SU-DHL-6 (cell line): ENCODE data around the gene CDK5RAP2.

ENCODE experiments used
- H2AFZ ChIP-seq: fragments of 200-600 bp; sonication (generic); 2 replicates; pipeline ENCODE4 v1.6.1; 2014; ENCODE audit warnings: low read depth, mild to moderate bottlenecking, moderate library complexity, mixed read lengths, antibody characterized with exemption, low read length; ENCODE audit not compliant: severe bottlenecking
- H3F3A ChIP-seq: fragments of 200-600 bp; shearing (Covaris generic); 2 replicates; pipeline ENCODE4 v1.6.0; 2016; ENCODE audit warnings: antibody characterized with exemption, mild to moderate bottlenecking; ENCODE audit not compliant: insufficient read depth
- H3K27ac ChIP-seq: fragments of 200-600 bp; sonication (generic); 2 replicates; pipeline ENCODE4 v1.5.1; 2016; ENCODE audit warnings: low read depth, mild to moderate bottlenecking, low read length, moderate library complexity, mixed read lengths
- H3K27me3 ChIP-seq: fragments of 200-600 bp; sonication (generic), shearing (Covaris generic); 2 replicates; pipeline ENCODE4 v1.6.0; 2014; ENCODE audit warnings: mild to moderate bottlenecking, low read length
- H3K36me3 ChIP-seq: fragments of 200-600 bp; sonication (generic); 2 replicates; pipeline ENCODE4 v1.6.1; 2014; ENCODE audit warnings: mild to moderate bottlenecking, low read length, mixed read lengths
- H3K4me2 ChIP-seq: fragments of 300-600, 200-600 bp; shearing (Covaris generic), sonication (generic); 2 replicates; pipeline ENCODE4 v1.6.0; 2014; ENCODE audit warnings: low read length, low read depth, mild to moderate bottlenecking; ENCODE audit not compliant: poor library complexity, severe bottlenecking
- H3K4me3 ChIP-seq: fragments of 200-600 bp; sonication (generic); 2 replicates; pipeline ENCODE4 v1.5.1; 2014; ENCODE audit warnings: antibody characterized with exemption, low read length, mild to moderate bottlenecking, mixed read lengths; ENCODE audit not compliant: insufficient read depth, poor library complexity, severe bottlenecking
- H3K79me2 ChIP-seq: fragments of 200-600 bp; sonication (generic); 2 replicates; pipeline ENCODE4 v1.6.1; 2014; ENCODE audit warnings: mild to moderate bottlenecking, low read length, moderate library complexity; ENCODE audit not compliant: insufficient read depth
- H3K9ac ChIP-seq: fragments of 200-600 bp; sonication (generic); 2 replicates; pipeline ENCODE4 v1.7.0; 2014; ENCODE audit warnings: mild to moderate bottlenecking, low read length
- H3K9me2 ChIP-seq: fragments of 200-600 bp; sonication (generic); replicated peaks from 2 replicates; pipeline ENCODE4 v1.6.1; 2014; ENCODE audit warnings: low read length; ENCODE audit not compliant: insufficient read depth
- H3K9me3 ChIP-seq: fragments of 200-600 bp; sonication (generic); 2 replicates; pipeline ENCODE4 v1.6.1; 2014; ENCODE audit warnings: low read length, mixed read lengths; ENCODE audit not compliant: insufficient read depth
- H4K20me1 ChIP-seq: fragments of 200-600 bp; sonication (generic); 2 replicates; pipeline ENCODE4 v1.6.1; 2014; ENCODE audit warnings: low read depth, mild to moderate bottlenecking, antibody characterized with exemption, low read length, moderate library complexity, mixed read lengths
- CTCF ChIP-seq: fragments of 200-600 bp; sonication (generic); IDR thresholded peaks from one replicate; pipeline ENCODE4 v1.5.1; 2017; ENCODE audit warnings: antibody characterized with exemption, mild to moderate bottlenecking, low read length, moderate library complexity; ENCODE audit not compliant: insufficient read depth, poor library complexity, severe bottlenecking
- EZH2phosphoT487 ChIP-seq: fragments of 200-600 bp; sonication (generic), shearing (Covaris generic); conservative IDR thresholded peaks from 2 replicates; pipeline ENCODE4 v1.6.1; 2018; ENCODE audit warnings: mild to moderate bottlenecking, antibody characterized with exemption, low read length, moderate library complexity, mixed read lengths

Gene CDK5RAP2

GRCh38 chr9:120389867-120390266, 190.1 kb downstream of the CDK5RAP2 start:
- H3K9me2 ChIP-seq = no peaks in the 10 kb centered on the region
- no peak overlapping the region for H3K9ac ChIP-seq
- H4K20me1 ChIP-seq = no peaks in the 10 kb centered on the region
- H3K4me3 ChIP-seq = no peak overlapping the region
- no peaks in the 10 kb centered on the region for H3K27me3 ChIP-seq
- peaks cover 6% of the 10 kb centered on the region; the same call in 1 of the 2 replicates for H3K36me3 ChIP-seq
- H3K27ac ChIP-seq = no peak overlapping the region
- no peaks in the 10 kb centered on the region for H3K9me3 ChIP-seq
- H2AFZ ChIP-seq = no peak overlapping the region
- no peaks in the 10 kb centered on the region for H3F3A ChIP-seq
- no peaks in the 10 kb centered on the region for H3K79me2 ChIP-seq
- TF ChIP-seq EZH2phosphoT487 = no peak
- TF ChIP-seq CTCF = no peak
- H3K4me2 ChIP-seq = no peak overlapping the region

GRCh38 chr9:120389300-120389699, 190.7 kb downstream of the CDK5RAP2 start:
- TF ChIP-seq EZH2phosphoT487 (no peak), CTCF (no peak)
- no peak overlapping the region for H3K4me2 ChIP-seq

GRCh38 chr9:120388003-120388855, 191.7 kb downstream of the CDK5RAP2 start:
- Histone ChIP-seq H2AFZ (no peak overlapping the region), H4K20me1 (no peaks in the 10 kb centered on the region), H3K9ac (no peak overlapping the region), H3K27ac (no peak overlapping the region), H3K9me3 (no peaks in the 10 kb centered on the region), H3K36me3 (no peaks in the 10 kb centered on the region; the same call in 1 of the 2 replicates), H3K27me3 (no peaks in the 10 kb centered on the region), H3K79me2 (no peaks in the 10 kb centered on the region), H3K4me2 (no peak overlapping the region), H3K4me3 (no peak overlapping the region), H3K9me2 (no peaks in the 10 kb centered on the region), H3F3A (no peaks in the 10 kb centered on the region)
- no peak for TF ChIP-seq CTCF

More at GRCh38 chr9:120389300-120389699, 190.7 kb downstream of the CDK5RAP2 start:
- no peak overlapping the region for H3K27ac ChIP-seq
- no peaks in the 10 kb centered on the region for H3K79me2 ChIP-seq
- no peak overlapping the region for H3K4me3 ChIP-seq
- no peaks in the 10 kb centered on the region for H4K20me1 ChIP-seq
- H3K9me2 ChIP-seq = no peaks in the 10 kb centered on the region
- H3K36me3 ChIP-seq = peaks cover under 1% of the 10 kb centered on the region; the same call in 1 of the 2 replicates
- H3F3A ChIP-seq = no peaks in the 10 kb centered on the region
- H3K27me3 ChIP-seq = no peaks in the 10 kb centered on the region
- no peak overlapping the region for H2AFZ ChIP-seq
- no peaks in the 10 kb centered on the region for H3K9me3 ChIP-seq
- no peak overlapping the region for H3K9ac ChIP-seq
